Heart left ventricle (tissue), 13 donors: Measurements from ENCODE around the gene RPRD1B.

Experiments
- CTCF ChIP-seq, 12 donors: fragments of 200-600 bp; sonication (generic) in 4 of 12; IDR thresholded peaks; one replicate each; pipeline versions ENCODE4 v1.5.0 to v1.8.0; 2018 to 2022; ENCODE audit warnings: antibody characterized with exemption in 12 of 12, mild to moderate bottlenecking in 5 of 12
- POLR2A ChIP-seq, 2 donors: fragments of 450-650 bp; IDR thresholded peaks; one replicate each; pipeline ENCODE4 v1.6.1; 2017; ENCODE audit warnings: antibody characterized with exemption in 2 of 2, mild to moderate bottlenecking in 2 of 2, moderate library complexity in 2 of 2
- donor health status: ischemic (EF 13 %, LVEDD 7.1; RV severe dilation, severe dysfunction).
- donor health status: DM: no; HTN: yes; CAD: no.
- donor health status: DM: no; HTN: no; CAD: no.
- donor health status: ischemic (EF 25% LVEDD 6.9; RV normal size, moderate dysfunction).
- donor health status: ischemic (EF 25% LVEDD 5.7; RV mildly dilated, moderate dysfunction).
- donor health status: ischemic (EF 35%, LVEDD 5.7; RV mildly dilated, moderate dysfunction).
- donor health status: nonischemic (EF 11% LVEDD 7.7; RV severe dilation, severe dysfunction).
- donor health status: DM: yes; HTN: yes; CAD: no.
- donor health status: PGD.
- donor health status: ischemic (EF 29% LVEDD 5.4; RV normal size, mild dysfunction).
- donor health status: nonischemic (EF 23%, LVEDD 6.1; RV moderate dilation, normal function).

- TF ChIP-seq CTCF (IDR thresholded peaks at IDR 0.05) (no peak), POLR2A (IDR thresholded peaks at IDR 0.05) (no peak)
Measured at GRCh38 chr20:38129893-38130609, 96.5 kb downstream of the RPRD1B start.
